Midbrain (tissue), 1 donor: ENCODE results near the gene HMGXB3.

ENCODE experiments used
- DNase-seq: peaks from one replicate; lab custom pipeline; 2025; lab: John Stamatoyannopoulos, UW

HMGXB3 gene

DNA sequence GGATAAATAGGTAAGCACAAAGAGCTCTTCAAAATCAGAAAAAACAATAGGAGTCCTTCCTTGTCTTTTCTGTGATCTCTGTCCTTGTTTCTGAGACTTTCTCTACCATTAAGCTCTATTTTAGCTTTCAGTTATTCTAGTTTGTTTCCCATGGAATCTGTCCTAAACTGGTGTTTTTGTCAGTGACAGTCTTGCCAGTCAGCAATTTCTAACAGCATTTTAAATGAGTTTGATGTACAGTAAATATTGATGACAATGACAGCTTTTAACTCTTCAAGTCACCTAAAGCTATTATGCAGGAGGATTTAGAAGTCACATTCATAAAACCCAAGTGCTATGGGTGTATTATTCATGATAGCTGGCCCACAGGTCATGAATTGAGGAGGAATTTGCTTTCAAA, 18.0 kb upstream of the HMGXB3 start:
- DNase-seq = no peak

DNA sequence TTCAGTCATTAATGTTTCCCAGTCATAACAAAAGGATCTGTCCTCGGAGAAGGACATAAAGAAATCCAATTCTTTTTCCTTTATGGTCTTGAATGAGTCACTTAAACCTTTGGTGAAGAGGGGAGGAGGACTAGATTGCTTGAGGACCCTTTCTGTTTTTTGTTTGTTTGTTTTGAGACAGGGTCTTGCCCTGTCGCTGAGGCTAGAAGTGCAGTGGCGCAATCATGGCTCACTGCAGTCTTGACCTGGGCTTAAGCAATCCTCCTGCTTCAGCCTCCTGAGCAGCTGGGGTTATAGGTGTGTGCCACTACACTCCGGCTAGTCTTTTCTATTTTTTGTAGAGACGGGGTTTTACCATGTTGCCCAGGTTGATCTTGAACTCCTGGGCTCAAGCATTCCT, 12.4 kb upstream of the HMGXB3 start:
- DNase-seq = no peak

DNA sequence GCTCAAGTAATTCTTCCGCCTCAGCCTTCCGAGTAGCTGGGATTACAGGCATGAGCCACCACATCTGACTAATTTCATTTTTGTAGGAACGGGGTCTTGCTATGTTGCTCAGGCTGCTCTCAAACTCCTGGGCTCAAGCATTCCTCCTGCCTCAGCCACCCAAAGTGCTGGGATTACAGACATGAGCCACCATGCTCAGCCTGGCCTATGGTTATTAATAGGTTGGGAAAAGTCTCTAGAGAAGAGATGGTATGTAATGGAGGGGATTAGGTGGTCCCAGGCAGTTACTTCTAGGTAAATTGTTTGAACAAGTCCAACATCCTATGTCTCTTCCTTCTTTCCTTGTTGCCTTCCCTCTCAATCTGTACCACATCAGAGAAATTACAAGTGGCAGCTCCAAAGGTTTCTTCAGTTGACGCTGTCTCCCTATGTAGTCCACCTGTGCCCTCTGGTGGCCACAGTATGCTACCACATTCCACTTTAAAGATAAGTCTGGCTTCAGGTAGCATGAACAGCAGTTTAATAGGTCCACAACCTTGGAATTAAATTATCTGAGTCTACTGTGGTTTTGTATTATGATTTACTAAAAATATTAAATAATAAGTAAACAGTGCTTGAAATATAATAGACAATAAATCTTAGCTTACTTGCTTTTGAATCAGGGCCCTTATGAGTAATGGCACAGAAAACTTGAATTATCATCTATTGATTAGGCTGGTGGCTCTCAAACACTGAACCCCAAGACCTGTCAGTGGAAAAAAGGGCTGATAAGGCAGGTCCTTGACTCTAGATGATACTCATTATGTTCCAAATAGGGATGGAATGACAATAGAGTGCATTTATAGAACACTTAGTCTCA, 9.8 kb upstream of the HMGXB3 start:
- DNase-seq = peak; percentile 75

DNA sequence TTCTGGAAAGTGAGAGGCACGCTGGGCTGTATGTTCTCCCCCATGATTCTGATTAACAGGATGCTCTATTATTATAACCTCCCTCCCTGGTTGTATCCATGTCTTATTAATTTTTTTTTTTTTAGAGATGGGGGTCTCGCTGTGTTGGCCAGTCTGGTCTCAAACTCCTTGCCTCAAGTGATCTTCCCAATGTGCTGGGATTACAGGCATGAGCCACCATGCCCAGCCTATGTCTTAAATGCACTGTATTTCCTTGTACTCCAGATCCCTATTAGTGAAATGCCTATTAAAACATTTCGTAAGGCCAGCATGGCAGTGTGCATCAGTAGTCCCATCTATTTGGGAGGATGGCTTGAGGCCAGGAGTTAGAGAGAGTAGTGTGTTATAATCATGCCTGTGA, 7.1 kb upstream of the HMGXB3 start:
- no peak for DNase-seq

DNA sequence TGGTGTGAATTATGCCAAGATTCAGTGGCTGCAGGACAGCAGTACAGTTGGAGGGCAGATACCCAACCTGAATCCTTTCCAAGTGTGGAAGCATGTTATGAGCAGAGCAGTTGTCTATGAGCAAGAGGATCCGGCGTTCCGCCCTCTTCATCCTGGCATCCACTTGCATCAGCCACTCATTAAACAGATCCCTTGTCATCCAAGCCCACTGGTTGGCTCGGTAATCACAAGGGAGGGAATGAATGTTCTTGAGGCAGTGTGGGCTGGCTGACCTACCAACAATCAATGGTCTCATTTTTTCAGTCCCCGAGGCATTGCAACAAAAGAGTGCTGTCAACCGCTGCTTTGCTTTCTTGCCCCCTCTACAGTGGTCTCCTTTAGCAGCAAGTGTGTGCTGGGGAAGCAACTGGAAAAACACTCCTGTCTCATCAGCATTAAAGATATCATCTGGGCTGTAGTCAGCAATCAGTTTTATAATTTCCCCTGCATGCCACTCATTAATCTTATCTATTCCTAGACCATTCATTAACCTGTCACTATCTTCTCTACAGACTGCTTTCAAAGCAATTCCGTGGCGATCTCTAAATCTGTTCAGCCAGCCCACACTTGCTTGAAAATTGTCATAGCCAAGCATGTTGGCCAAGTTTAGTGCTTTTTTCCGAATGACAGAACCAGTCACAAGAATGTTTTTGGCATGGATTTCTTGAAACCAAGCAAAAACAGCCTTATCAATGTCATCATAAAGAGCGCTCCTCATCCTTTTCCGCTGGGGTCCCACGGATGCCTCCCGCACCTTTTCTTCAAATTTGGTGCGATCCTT, 4.9 kb upstream of the HMGXB3 start:
- DNase-seq = peak; percentile 68

DNA sequence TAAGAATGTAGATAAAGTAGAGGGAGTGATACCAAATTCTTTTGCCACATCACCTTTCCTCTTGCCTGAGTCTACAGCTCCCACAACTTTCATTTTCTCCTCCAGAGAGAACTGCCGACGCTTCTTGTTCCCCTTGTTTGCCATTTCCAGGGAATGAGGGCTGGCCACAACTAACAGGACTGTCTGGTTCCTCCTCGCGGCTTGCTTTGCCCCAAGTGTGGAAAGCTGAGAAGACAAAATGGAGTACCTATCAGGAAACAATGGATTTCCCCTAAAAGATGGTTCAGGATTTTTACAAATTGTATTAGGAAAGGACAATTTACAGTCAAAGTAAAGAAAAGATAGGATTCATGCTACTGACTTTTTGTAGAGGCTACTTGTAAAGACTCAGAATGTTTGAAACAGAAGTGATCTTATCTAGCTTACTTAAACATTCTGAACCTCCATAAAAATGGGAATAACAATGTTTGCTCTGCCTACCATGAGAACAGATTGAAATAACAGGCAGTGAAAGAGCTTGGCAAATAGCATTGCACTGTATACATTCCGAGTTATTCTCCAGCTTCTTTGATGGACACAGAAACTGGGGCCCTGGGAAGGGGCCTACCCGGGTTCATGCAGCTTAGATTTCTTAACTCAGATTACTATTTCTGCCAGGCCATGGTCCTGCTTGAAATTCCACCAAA, 4.2 kb upstream of the HMGXB3 start:
- DNase-seq = no peak

DNA sequence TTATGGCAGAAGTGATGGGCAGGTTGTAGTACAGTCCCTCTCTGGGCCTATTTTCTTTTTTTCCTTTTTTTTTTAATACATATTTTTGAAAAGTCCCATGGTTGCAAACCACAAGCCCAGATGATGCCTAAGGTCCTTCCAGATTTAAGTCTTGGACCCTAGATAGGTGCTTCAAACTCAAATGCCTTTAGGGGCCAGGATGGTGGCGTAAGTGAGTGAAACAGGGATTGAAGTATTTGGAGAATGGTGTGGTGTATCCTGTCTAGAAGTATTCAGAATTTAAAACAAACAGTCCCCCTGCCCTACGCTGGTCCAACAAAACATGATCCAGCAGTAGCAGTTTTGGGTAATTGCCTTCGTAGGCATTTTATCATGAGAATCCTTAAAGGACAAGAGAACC, 2.3 kb upstream of the HMGXB3 start:
- no peak for DNase-seq

DNA sequence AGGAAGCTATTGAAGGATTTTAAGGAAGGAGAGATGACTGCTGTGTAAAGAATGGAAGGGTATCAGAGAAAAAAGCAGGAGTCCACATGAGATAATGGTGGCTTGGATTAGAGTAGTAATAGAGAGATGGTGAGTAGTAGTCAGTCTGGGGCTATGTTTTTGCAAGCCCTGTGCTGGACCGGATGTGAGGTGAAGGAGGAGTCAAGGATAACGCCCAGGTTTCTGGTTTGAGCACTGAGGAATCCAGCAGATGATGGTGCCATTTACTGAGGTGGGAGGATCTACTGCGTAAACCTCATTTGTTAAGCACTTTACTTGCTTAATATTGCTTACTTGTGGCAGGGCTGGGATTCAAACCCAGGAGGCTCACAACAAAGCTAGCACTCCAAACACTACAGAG, 1.2 kb upstream of the HMGXB3 start:
- no peak for DNase-seq

DNA sequence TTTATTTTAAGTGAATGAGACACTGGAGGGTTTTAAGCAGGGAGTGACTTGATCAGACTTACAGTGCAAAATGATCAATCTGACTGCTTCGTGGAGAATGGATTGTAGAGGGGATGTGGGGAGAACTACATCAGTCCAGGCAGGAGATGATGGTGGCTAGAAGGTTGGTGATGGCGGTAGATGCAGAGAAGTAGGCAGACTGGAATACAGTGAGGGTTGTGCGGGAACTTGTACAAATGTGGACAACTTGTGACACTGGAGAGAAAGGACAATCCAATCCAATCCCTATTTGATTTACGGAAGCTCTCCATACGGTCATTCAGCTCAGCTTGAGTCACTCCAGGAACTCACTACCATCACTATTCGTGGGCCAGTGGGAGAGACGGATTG, 678 bp upstream of the HMGXB3 start:
- DNase-seq = no peak

DNA sequence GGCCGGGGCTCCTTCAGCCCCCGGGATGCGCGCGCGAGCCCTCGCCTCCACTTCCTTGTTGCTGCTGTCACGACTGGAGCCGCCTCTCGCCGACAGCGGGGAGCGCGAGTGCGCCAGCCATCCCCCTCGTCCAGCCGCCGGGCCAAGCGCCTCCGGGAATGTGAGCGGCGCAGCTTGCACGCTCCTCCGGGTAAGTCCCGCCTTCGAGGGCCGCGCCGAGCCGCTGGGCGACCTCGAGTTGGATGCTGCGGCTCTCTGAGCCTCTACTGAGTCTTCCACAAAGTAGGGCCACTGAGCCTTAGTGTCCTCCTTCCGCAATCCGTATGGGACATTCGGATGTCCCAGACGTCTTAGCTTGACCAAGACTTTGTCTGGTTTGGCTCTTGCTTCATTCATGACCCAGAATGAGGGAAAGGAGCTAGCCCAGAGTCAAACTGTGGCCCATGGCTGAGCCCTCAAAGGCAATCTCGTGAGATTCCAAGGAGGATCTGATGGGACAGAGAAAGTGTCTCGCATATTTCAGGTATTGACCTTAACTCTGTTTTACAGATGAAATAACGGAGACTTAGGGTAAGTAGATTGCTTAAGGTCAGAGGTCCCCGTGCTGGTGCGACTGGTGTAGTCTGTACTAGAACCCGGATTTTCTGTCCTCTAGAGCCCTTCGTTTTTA, 586 bp downstream of the HMGXB3 start:
- DNase-seq = no peak

DNA sequence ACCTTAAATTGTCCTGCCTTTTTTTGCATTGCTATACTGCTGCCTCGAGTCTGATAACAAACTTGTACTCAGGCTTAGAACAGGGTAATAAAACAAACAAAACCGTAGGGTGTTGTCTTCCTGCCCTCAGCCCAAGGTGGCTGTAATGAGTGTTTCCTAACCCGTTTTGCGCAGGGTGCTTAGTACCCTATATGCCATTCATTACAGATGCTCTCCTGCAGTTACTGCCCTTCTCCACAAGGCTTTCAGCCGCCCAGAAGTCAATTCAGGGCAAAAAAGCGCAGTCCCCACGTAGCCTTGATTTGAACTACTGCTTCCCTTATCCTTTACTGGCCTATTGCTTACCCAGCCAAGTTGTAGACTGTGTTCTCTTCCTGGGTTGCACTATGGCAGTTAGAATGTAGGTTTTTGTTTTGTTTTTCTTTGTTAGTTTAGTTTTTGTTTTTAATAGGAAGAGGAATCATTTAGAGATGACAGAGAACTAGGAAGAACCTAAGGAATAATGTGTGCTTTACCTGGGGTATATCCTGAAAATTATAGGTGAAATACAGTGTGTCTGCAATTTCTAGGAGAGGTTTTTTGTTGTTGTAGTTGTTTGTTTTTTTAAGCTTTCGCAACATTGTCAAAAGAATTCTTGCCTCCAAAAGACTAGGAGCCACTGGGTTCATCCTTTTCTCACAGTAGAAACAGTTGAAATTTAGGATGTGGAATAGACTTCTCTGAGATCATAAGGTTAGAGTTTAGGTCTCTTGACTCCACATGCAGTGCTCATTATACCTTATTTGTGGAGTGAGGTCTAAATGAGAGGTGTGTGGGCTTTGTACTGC, 1.3 kb downstream of the HMGXB3 start:
- DNase-seq = peak; percentile 11

DNA sequence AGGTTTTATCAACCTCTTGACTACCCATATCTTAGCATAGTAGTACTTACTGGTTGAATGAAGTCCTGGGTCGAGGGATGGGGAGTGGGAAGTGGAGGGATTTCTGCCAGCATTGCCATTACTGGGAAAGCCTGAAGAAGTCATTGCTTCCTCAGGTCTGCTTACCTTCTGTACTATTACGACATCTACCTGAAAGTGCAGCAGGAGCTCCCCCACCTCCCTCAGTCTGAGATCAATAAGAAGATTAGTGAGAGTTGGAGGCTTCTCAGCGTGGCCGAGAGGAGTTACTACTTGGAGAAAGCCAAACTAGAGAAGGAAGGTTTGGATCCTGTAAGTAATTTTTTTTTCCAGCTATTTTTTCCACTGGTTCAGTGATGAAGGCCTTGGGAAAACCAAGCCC, 5.8 kb downstream of the HMGXB3 start:
- DNase-seq = no peak

DNA sequence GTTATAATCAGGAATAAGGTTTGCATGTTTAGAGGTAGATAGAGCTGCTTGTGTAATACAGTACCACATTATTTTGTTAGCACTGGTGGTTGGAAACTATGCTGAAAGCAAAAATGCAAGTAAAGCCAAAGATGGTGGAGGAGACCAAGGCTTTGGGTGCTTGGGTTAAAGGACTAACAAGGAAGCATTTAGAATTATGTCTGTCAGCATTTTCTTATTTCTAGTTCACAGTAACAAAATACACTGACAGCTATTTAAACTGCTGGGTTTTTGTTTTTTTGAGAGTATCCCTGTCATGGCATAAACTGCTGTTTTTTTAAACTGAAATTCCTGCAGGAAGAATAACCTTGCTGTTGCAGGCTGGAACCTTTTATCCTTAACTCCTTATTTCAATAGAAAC, 6.5 kb downstream of the HMGXB3 start:
- DNase-seq = no peak

DNA sequence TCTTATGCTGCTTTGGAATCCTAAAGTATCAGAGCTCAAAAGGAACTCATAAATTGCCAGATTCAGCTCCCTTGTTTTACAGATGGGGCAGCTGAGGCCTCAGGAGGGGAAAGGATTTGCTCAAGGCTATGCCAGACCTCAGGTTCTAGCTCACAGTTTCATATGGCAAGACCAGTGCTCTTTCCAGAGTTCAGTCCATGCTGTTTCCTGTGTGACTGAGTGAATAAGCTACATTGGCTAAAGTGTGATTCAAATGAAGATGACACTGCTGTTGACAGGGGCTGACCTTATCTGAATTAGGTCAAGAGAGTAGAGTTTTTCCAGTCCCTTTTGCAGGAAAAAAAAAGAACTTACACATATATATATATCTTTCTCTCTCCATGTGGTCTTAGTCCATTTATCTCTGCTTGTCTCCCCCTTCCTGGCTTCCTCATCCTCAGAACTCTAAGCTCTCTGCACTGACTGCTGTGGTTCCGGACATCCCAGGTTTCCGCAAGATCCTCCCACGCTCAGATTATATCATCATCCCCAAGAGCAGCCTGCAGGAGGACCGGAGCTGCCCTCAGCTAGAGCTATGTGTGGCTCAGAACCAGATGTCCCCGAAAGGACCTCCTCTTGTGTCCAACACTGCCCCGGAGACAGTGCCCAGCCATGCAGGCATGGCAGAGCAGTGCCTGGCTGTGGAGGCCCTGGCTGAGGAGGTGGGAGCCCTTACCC, 9.3 kb downstream of the HMGXB3 start:
- no peak for DNase-seq

DNA sequence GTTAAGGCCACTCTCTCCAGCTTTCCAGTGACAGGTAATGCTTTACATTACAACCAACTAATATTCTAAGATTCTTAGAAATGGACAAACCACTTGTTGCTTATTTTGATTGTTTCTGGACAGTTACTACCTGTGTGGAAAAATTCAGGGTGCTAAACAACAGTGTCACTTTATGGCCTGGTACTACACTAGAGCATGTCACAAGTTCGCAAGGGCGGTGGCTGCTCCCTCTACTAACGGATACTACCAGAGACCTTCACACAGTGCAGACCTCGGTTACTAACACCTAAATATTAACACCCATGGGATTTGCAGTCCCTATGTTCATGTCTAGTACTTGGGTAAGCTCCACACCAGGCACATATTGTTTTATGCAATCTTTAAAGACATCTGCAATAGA, 13.4 kb downstream of the HMGXB3 start:
- DNase-seq = no peak

DNA sequence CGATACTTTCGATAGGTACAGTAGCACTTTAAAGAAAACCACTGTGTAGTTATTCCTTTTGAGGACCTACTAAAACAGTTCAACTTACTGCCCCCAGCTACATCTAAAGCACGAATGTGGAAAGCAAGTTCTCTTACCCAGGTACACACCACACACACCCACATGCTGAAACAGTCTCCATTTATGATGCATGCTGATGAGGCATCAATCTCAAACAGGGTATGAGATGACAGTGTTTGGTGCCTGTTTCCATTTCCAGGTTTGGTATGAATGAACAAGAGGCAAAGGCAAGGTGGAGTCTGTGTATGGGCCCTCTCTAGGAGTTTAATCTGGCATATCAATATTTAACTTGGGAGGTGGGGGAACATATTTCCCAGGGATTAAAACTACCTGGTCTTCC, 13.9 kb downstream of the HMGXB3 start:
- DNase-seq = no peak

DNA sequence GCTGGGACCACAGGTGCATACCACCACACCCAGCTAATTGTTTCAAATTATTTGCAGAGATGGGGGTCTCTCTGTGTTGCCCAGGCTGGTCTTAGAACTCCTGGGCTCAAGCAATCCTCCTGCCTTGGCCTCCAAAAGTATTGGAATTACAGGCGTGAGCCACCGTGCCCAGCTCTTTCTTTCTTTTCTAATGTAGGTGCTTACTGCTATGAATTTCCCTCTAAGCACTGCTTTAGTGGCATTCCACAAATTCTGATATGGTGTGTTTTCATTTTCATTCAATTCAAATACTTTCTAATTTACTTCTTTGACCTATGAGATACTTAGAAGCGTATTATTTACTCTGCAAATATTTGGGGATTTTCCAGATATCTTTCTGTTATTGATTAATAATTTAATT, 14.9 kb downstream of the HMGXB3 start:
- DNase-seq = no peak

DNA sequence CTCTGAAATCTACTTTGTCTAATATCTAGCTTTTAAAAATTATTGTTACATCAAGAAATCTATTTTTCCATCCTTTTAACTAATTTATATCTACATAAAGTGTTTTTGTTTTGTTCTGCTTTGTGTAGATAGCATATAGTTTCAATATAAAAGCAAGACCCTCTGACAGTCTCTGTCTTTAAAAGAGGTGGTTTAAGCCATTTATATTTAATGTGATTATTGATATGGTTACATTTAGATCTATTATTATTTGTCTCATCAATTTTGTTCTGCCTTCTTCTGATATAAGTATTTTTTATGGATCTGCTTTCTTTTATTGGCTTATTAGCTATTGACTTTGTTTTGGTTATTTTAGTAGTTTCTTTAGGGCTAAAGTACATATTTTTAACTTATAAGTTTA, 16.0 kb downstream of the HMGXB3 start:
- no peak for DNase-seq

DNA sequence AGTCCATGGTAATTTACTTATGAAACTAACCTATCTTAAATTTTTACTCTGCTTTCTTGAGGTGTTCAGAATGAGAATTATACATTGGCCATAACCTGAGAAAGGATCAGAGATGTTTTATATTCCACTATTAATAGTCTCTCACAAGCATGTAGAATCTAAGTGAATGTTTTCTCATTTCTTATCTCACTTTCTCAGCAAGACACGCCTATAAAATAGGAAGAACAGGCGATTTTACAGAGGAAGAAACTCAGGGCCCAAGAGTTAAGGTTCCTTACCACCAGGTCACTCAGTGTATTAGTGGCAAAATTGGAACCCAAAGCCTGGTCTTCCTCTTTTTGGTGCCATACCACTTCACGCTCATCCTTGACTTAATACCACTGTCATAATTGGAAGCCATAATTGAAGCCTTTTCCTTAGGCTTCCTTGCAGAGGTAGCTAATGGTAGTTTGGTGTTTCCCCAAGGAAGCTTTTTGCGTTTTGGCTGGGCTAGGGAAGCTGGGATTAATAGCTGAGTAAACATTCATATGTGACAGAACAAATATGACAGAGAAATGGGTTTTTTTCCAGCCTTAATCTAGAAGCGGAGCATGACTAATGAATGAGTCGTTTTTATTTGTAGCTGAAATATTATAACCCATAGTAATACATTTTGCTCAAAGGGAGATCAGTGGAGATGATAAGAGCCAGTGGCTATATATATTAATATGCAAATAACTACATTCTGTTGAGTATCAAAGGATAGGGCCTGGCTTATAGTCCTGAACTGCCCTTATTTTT, 16.9 kb downstream of the HMGXB3 start:
- no peak for DNase-seq

DNA sequence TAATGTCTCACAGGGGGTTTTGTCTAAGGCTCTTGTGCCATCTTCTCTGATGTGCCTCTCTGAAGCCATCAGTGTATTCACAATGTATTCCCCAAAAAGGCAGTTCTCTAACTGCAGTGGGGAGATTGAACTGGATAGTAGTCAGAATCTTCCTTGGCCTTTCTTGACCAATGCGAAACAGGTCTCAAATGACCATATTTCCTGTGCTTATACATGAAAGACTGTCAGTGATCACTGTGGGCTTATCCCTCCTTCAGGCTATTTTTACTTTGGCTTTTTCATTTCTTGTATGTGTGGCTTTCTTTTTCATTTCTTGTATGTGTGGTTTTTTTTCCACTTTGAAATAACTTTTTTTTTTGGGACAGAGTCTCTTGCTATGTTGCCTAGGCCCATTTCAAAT, 19.7 kb downstream of the HMGXB3 start:
- DNase-seq = no peak
